KMS-11 (cell line): ENCODE measurements around the gene KTN1.

ENCODE experiments used
- H2AFZ ChIP-seq: fragments of 200-600 bp; sonication (generic); 2 replicates; pipeline ENCODE4 v1.6.1; 2016; ENCODE audit warnings: antibody characterized with exemption, mixed run types, low read depth
- H3K27ac ChIP-seq: fragments of 200-600 bp; sonication (generic); 2 replicates; pipeline ENCODE4 v1.6.1; 2016; ENCODE audit warnings: mild to moderate bottlenecking, mixed run types
- H3K27me3 ChIP-seq: fragments of 200-600 bp; sonication (generic); 2 replicates; pipeline ENCODE4 v1.6.1; 2017; ENCODE audit warnings: mild to moderate bottlenecking, low read depth, mixed run types, moderate library complexity; ENCODE audit not compliant: insufficient read depth
- H3K36me3 ChIP-seq: fragments of 200-600 bp; sonication (generic); 2 replicates; pipeline ENCODE4 v1.6.1; 2017; ENCODE audit warnings: mild to moderate bottlenecking, mixed run types; ENCODE audit not compliant: insufficient read depth
- H3K4me1 ChIP-seq: fragments of 200-600 bp; sonication (generic); 2 replicates; pipeline ENCODE4 v1.6.1; 2016; ENCODE audit warnings: mild to moderate bottlenecking, low read depth, mixed run types; ENCODE audit not compliant: poor library complexity, severe bottlenecking
- H3K4me2 ChIP-seq: fragments of 200-600 bp; sonication (generic); 2 replicates; pipeline ENCODE4 v1.7.0; 2016; ENCODE audit warnings: mild to moderate bottlenecking, mixed run types
- H3K4me3 ChIP-seq: fragments of 200-600 bp; sonication (generic); IDR thresholded peaks from 2 replicates; pipeline ENCODE4 v1.6.1; 2017; ENCODE audit warnings: low read depth, low read length, mixed read lengths; ENCODE audit not compliant: insufficient read depth
- H3K79me2 ChIP-seq: fragments of 200-600 bp; sonication (generic); 2 replicates; pipeline ENCODE4 v1.6.1; 2016; ENCODE audit warnings: low read depth, mixed run types; ENCODE audit not compliant: insufficient read depth
- H3K9ac ChIP-seq: fragments of 200-600 bp; sonication (generic); 2 replicates; pipeline ENCODE4 v1.6.1; 2016; ENCODE audit warnings: mild to moderate bottlenecking, mixed run types
- H4K20me1 ChIP-seq: fragments of 200-600 bp; sonication (generic); 2 replicates; pipeline ENCODE4 v1.6.1; 2016; ENCODE audit warnings: mild to moderate bottlenecking, mixed run types; ENCODE audit not compliant: insufficient read depth
- CTCF ChIP-seq: fragments of 200-600 bp; sonication (generic); conservative IDR thresholded peaks from 2 replicates; pipeline ENCODE4 v1.6.1; 2017; ENCODE audit warnings: low read depth, mild to moderate bottlenecking, antibody characterized with exemption, low read length, moderate library complexity, mixed read lengths

KTN1 gene

GRCh38 chr14:55654243-55654642 lies 74.2 kb downstream of the KTN1 start:
- Histone ChIP-seq H3K4me1 (no peaks in the 10 kb centered on the region), H3K36me3 (no peaks in the 10 kb centered on the region), H3K9ac (no peak overlapping the region), H3K4me2 (no peak overlapping the region), H3K27me3 (no peaks in the 10 kb centered on the region), H3K4me3 (no peak overlapping the region), H3K79me2 (no peaks in the 10 kb centered on the region), H4K20me1 (no peaks in the 10 kb centered on the region), H3K27ac (no peak overlapping the region), H2AFZ (no peak overlapping the region)
- no peak for TF ChIP-seq CTCF

GRCh38 chr14:55661029-55661428 lies 81.0 kb downstream of the KTN1 start:
- Histone ChIP-seq H3K27me3 (no peaks in the 10 kb centered on the region), H3K4me2 (no peak overlapping the region), H3K36me3 (no peaks in the 10 kb centered on the region), H3K4me1 (no peaks in the 10 kb centered on the region), H3K27ac (no peak overlapping the region), H3K9ac (no peak overlapping the region), H4K20me1 (no peaks in the 10 kb centered on the region), H3K79me2 (no peaks in the 10 kb centered on the region), H3K4me3 (no peak overlapping the region), H2AFZ (no peak overlapping the region)
- no peak for TF ChIP-seq CTCF

- Histone ChIP-seq H4K20me1 (no peaks in the 10 kb centered on the region), H3K27me3 (no peaks in the 10 kb centered on the region), H3K4me2 (no peak overlapping the region), H2AFZ (no peak overlapping the region), H3K36me3 (no peaks in the 10 kb centered on the region), H3K4me1 (no peaks in the 10 kb centered on the region), H3K4me3 (no peak overlapping the region), H3K9ac (no peak overlapping the region), H3K79me2 (no peaks in the 10 kb centered on the region), H3K27ac (no peak overlapping the region)
- no peak for TF ChIP-seq CTCF
Observed at GRCh38 chr14:55662752-55663151, 82.7 kb downstream of the KTN1 start.

- no peaks in the 10 kb centered on the region for H3K79me2 ChIP-seq
- H3K9ac ChIP-seq: no peak overlapping the region
- H3K27me3 ChIP-seq: no peaks in the 10 kb centered on the region
- no peak for TF ChIP-seq CTCF
- H3K4me3 ChIP-seq: no peak overlapping the region
- no peak overlapping the region for H3K27ac ChIP-seq
- H3K36me3 ChIP-seq: no peaks in the 10 kb centered on the region
- no peaks in the 10 kb centered on the region for H3K4me1 ChIP-seq
- H3K4me2 ChIP-seq: no peak overlapping the region
- no peaks in the 10 kb centered on the region for H4K20me1 ChIP-seq
- no peak overlapping the region for H2AFZ ChIP-seq
Observed at GRCh38 chr14:55665067-55665675, 85.2 kb downstream of the KTN1 start.
